Mucosa of descending colon (tissue), 3 donors: ENCODE results near the gene NPIPB9. TPM values are rescaled to one million over a fixed set of nuclear protein-coding genes. Genes with fewer than 3 reads are reported as not detected.
"Not testable (repeated sequence)": the region's sequence is repeated elsewhere in the genome, so short reads cannot be mapped to it uniquely, and the experiment has no call there.

ENCODE experiments used
- ATAC-seq: fragments of 200-7000 bp; cut with Tn5 transposase; one replicate; pipeline ENCODE4 v1.9.1; 2020; ENCODE audit warnings: mild to moderate bottlenecking, moderate library complexity
- DNase-seq, 3 donors: peaks; one replicate each; pipeline ENCODE4 v3.0.0-alpha.2; 2020
- H3K36me3 ChIP-seq: fragments of 200-600 bp; one replicate; pipeline ENCODE4 v1.8.0; 2021; ENCODE audit warnings: low read depth, mild to moderate bottlenecking
- H3K4me1 ChIP-seq: fragments of 200-600 bp; one replicate; pipeline ENCODE4 v1.8.0; 2021; ENCODE audit warnings: low read depth, mild to moderate bottlenecking
- H3K4me3 ChIP-seq: fragments of 200-600 bp; one replicate; pipeline ENCODE4 v1.8.0; 2021; ENCODE audit warnings: mild to moderate bottlenecking
- H3K9me3 ChIP-seq: fragments of 200-600 bp; one replicate; pipeline ENCODE4 v1.8.0; 2021; ENCODE audit warnings: mild to moderate bottlenecking
- intact Hi-C, 2 donors: fragments of 100-400 bp; cut with DNase I in 1 of 2; cut with micrococcal nuclease in 1 of 2; formaldehyde crosslinking; loops; one replicate each; pipeline versions ENCODE4 v1.11.0 to v1.11.1; 2022; cut with DNase I, micrococcal nuclease
- long read RNA-seq, 2 donors: library from polyadenylated mRNA; unstranded; transcript quantifications; one replicate each; pipeline ENCODE4 v2.0.0, GENCODE V29; 2019 to 2021
- total RNA-seq, 3 donors: library from RNA; stranded (reverse); fragmentation: NEBNext Ultra II Directional in 2 of 3; extraction: Animal tissue kit (Norgen Biotek cat#: 25700) in 2 of 3; gene quantifications; one replicate each; pipeline versions ENCODE4 v1.2.1 to v1.2.4, GENCODE V29; 2021 to 2023
- donor health status: DM: no; HTN: no; CAD: no; lungs with moderate emphysema.
- donor health status: DM: no; HTN: no; CAD: no.
- donor health status: DM: no; HTN: yes; CAD: no.

The NPIPB9 gene
- total RNA-seq = 1 to 10 TPM; 4.1 to 6.4 (median 4.4) TPM
- long read RNA-seq, donor 1 = 0 reads
- long read RNA-seq, donor 2 = 0 reads

DNA sequence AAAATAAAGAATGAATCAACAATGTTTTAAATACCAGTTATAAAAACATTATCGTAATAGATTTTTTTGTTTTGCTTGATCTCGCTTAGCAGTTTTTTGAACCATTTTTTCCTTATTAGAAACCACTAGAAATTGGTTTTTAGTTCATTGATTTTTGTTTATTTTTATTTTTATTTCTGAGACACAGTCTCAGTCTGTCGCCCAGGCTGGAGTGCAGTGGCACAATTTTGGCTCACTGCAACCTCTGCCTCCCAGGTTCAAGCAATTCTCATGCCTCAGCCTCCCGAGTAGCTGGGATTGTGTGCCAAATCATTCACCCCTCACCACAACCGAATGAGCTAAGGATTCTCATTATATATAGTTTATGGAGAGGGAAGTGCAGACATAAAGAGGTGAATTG lies at the start of gene NPIPB9:
TSS of gene NPIPB9 (plus strand) at position 301 of the 400 bp plus-strand sequence.
- H3K4me1 ChIP-seq, H3K4me3 ChIP-seq, ATAC-seq, H3K36me3 ChIP-seq, intact Hi-C loops, DNase-seq, H3K9me3 ChIP-seq: not testable (repeated sequence)

GRCh38 chr16:28704246-28704645 lies 47.3 kb upstream of the NPIPB9 start:
- H3K36me3 ChIP-seq, DNase-seq, H3K4me3 ChIP-seq, H3K9me3 ChIP-seq, intact Hi-C loops, ATAC-seq, H3K4me1 ChIP-seq: not testable (repeated sequence)

GRCh38 chr16:28711220-28712083 lies 40.1 kb upstream of the NPIPB9 start, which contains the start of gene EIF3C:
TSS of gene EIF3C (plus strand) at chr16:28711464. CDS start at chr16:28711687, 223 bp downstream.
- intact Hi-C loops, H3K4me3 ChIP-seq: not testable (repeated sequence)

DNA sequence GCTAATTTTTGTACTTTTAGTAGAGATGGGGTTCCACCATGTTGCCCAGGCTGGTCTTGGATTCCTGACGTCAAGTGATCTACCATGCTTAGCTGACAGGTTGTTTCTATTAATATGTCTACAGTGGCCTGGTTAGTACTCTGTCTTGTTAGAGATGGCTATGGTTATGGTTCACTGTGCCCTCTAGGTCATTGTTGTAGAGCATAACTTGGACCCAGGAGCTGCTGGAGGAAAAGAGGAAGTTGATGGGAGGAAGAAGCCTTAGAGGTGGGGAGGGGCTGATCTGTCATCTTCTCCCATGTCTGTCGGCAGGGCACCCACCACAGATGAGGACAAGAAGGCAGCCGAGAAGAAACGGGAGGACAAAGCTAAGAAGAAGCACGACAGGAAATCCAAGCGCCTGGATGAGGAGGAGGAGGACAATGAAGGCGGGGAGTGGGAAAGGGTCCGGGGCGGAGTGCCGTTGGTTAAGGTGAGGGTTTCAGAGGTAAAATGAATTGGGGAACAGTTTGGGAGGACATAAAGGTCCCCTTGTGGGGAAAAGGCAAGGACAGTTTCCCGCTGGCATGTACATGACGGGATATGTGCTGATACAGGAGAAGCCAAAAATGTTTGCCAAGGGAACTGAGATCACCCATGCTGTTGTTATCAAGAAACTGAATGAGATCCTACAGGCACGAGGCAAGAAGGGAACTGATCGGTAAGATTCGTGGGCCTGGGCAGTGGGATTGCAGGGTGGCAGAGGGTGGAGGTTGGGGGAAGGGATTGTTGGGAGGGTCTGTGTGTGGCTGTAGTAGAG lies 28.5 kb upstream of the NPIPB9 start:
- intact Hi-C loops, H3K9me3 ChIP-seq, H3K36me3 ChIP-seq, H3K4me3 ChIP-seq, H3K4me1 ChIP-seq, DNase-seq, ATAC-seq: not testable (repeated sequence)

More at GRCh38 chr16:28711220-28712083, 40.1 kb upstream of the NPIPB9 start, which contains the start of gene EIF3C:
- ATAC-seq = peak; percentile 100
- not testable (repeated sequence) for H3K4me1 ChIP-seq, H3K36me3 ChIP-seq, H3K9me3 ChIP-seq, DNase-seq

DNA sequence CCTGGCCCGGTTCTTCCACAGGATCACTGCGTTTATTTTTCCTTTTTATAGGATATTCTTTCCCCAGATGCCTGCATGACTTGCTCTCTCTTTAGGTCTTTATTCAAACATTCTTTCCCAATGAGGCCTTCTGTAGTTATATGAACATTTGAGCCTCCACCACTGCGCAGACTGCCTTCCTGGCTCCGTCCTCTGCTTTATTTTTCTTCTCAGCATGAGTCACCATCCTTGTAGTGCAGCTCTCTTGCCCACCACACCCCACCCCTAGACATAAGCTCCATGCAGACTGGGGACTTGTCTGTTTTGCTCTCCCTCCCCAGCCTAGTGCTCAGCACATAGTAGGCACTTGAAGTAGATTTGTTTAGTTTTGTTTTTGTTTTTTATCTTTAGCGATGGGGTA lies 20.3 kb upstream of the NPIPB9 start:
- intact Hi-C loops, DNase-seq: not testable (repeated sequence)

DNA sequence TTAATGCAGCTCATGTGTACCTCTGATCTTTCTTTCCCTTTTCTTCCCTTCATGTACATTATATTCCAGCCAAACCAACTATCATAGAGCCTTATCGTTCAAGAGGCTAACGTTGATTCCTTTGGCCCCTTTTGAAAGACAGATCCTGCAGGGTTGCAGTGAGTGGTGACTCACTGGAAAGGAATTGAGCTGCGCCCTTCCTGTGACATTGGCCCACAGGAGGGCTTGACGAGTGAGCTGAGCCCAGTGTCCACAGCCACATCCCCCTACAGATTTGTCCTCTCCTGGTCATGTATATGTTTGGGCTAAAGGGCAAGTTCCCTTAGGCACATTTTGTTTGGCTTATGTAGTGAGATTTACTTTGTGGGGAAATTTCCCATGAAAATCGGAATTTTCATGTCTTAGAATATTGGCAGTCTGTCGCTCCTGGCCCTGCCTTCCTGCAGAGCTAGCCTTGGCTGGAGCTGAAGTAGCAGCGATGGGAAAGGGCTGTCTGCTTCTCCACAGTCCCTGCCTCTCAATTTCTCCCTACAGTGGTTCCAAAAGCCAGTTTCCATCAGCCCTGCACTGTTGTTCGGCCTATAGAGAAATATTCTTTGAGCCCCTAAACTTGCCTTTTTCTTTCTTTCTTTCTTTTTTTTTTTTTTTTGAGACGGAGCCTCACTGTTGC lies 19.0 kb upstream of the NPIPB9 start:
- intact Hi-C loops, DNase-seq, ATAC-seq, H3K4me1 ChIP-seq, H3K4me3 ChIP-seq, H3K36me3 ChIP-seq, H3K9me3 ChIP-seq: not testable (repeated sequence)

More for the DNA sequence above, 20.3 kb upstream of the NPIPB9 start:
- not testable (repeated sequence) for H3K9me3 ChIP-seq, H3K36me3 ChIP-seq, ATAC-seq, H3K4me1 ChIP-seq, H3K4me3 ChIP-seq

- H3K36me3 ChIP-seq, DNase-seq, H3K4me3 ChIP-seq, H3K9me3 ChIP-seq, H3K4me1 ChIP-seq, intact Hi-C loops: not testable (repeated sequence)
- ATAC-seq = peak; percentile 74
These were observed 11.8 kb upstream of the NPIPB9 start for GRCh38 chr16:28739787-28740186.

- H3K36me3 ChIP-seq, H3K9me3 ChIP-seq, H3K4me3 ChIP-seq, intact Hi-C loops, H3K4me1 ChIP-seq: not testable (repeated sequence)
- ATAC-seq (peak; percentile 81), DNase-seq (peak in 1 of 3 donors; percentile 45)
These were observed 11.0 kb upstream of the NPIPB9 start for GRCh38 chr16:28740631-28741030.

DNA sequence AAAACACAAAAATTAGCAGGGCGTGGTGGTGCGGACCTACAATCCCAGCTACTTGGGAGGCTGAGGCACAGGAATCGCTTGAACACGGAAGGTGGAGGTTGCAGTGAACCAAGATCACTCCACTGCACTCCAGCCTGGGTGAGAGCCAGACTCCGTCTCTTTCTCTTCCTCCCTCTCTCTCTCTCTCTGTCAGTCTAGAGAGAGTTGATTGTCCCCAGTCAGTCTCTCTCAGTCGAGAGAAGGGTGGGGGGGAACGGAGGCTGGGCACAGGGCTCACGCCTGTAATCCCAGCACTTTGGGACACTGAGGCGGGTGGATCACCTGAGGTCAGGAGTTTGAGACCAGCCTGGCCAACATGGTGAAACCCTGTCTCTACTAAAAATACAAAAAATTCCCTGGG lies 10.3 kb upstream of the NPIPB9 start:
- DNase-seq, H3K4me1 ChIP-seq, H3K9me3 ChIP-seq, ATAC-seq, intact Hi-C loops, H3K4me3 ChIP-seq, H3K36me3 ChIP-seq: not testable (repeated sequence)

- ATAC-seq = not testable (repeated sequence)
- DNase-seq = peak in 1 of 3 donors; percentile 26
These were observed 4.8 kb upstream of the NPIPB9 start for GRCh38 chr16:28746618-28747350.

GRCh38 chr16:28749997-28750465 lies 1.6 kb upstream of the NPIPB9 start:
- H3K4me1 ChIP-seq, intact Hi-C loops, H3K9me3 ChIP-seq, H3K4me3 ChIP-seq, H3K36me3 ChIP-seq: not testable (repeated sequence)
- peak in 2 of 3 donors; percentile 52 to 57 for DNase-seq
- peak; percentile 100 for ATAC-seq

More at GRCh38 chr16:28746618-28747350, 4.8 kb upstream of the NPIPB9 start:
- H3K36me3 ChIP-seq, H3K4me3 ChIP-seq, H3K4me1 ChIP-seq, intact Hi-C loops, H3K9me3 ChIP-seq: not testable (repeated sequence)

GRCh38 chr16:28750469-28751067 lies 1.0 kb upstream of the NPIPB9 start:
- H3K4me1 ChIP-seq, DNase-seq, H3K9me3 ChIP-seq, H3K4me3 ChIP-seq, H3K36me3 ChIP-seq, intact Hi-C loops: not testable (repeated sequence)
- peak; percentile 70 for ATAC-seq

DNA sequence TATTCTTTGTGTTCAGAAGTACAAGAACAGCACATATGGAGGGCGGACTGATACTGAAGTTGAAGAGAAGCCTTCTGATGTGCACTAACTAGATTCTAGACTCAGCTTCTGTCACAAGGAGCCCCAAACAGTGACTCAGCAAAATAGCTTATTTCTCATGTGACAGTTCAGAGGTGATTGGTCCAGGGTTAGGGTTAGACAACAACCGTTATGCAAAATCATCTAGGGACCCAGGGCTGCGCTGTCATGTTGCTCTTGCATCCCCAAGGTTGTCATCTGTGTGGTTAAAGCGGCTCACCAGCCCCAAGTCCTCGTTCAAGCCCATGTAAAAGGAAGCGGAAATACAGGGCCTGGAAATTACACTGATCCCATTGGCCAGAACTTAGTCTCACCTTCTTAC lies 30.1 kb downstream of the NPIPB9 start:
- H3K9me3 ChIP-seq, H3K36me3 ChIP-seq, H3K4me3 ChIP-seq, intact Hi-C loops, ATAC-seq, H3K4me1 ChIP-seq, DNase-seq: not testable (repeated sequence)
